ENCODE results near the gene PRR15.

Gene PRR15

DNA sequence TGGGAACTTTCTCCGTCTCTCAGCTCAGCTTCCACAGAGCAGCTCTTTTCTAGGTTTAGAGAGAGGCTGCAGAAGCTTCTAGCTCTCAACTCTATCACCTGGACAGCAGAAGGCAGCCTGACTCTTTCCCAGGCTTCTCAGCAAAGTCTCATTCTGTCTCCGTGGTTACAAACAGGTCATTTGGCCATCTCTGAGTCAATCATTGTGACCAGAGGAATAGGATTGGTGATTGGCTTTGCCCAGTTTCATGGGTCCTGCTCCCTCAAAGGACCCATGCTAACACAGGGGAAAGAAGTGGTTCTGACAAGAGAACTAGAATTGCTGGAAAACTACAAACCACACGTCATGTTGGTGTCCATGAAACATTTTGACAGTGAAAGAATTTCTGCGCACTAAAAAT lies 43.6 kb downstream of the PRR15 start:
- no peak overlapping the region for H3K4me3 ChIP-seq (ENCODE audit: insufficient read depth, low read depth, low read length)
- no peaks in the 10 kb centered on the region for H3K36me3 ChIP-seq (ENCODE audit: control insufficient read depth, insufficient read depth, low read length)
- H3K27me3 ChIP-seq (ENCODE audit: control insufficient read depth, insufficient read depth, low read length, poor library complexity, severe bottlenecking) = no peaks in the 10 kb centered on the region
- H3K4me1 ChIP-seq (ENCODE audit: control insufficient read depth, insufficient read depth, low read length) = no peaks in the 10 kb centered on the region
- no peaks in the 10 kb centered on the region for H3K9me3 ChIP-seq (ENCODE audit: control insufficient read depth, low read length)
- H3K27ac ChIP-seq (ENCODE audit: insufficient read depth, low read depth, low read length, poor library complexity, severe bottlenecking) = no peak overlapping the region
- WGBS, 2 experiments = 94 to 95% methylated on average over 4 of the region's 4 CpGs

DNA sequence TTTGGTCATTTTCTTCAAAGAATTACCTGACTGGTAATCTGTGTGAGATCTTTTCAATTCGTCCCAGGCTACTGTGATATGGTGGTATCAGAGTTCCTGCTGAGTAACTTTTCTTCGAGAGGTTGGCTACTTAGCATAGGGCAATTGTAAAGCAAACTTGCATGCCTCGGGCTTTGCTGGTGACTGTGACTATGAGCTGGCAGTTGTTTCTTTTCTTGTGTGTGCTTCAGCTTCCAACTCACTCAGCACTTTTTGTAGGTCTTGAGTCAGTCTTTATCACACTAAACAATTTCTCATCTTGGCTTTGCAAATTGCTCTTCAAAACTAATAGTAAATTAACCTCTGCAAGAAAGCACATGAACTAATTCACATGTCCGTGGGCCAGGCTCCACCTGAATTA lies 44.3 kb downstream of the PRR15 start:
- WGBS, 2 experiments = 48 to 57% methylated on average over 3 to 4 of the region's 4 CpGs
- Histone ChIP-seq H3K27ac (ENCODE audit: insufficient read depth, low read depth, low read length, poor library complexity, severe bottlenecking) (no peak overlapping the region), H3K4me1 (ENCODE audit: control insufficient read depth, insufficient read depth, low read length) (no peaks in the 10 kb centered on the region), H3K27me3 (ENCODE audit: control insufficient read depth, insufficient read depth, low read length, poor library complexity, severe bottlenecking) (no peaks in the 10 kb centered on the region), H3K36me3 (ENCODE audit: control insufficient read depth, insufficient read depth, low read length) (no peaks in the 10 kb centered on the region), H3K9me3 (ENCODE audit: control insufficient read depth, low read length) (no peaks in the 10 kb centered on the region), H3K4me3 (ENCODE audit: insufficient read depth, low read depth, low read length) (no peak overlapping the region)

DNA sequence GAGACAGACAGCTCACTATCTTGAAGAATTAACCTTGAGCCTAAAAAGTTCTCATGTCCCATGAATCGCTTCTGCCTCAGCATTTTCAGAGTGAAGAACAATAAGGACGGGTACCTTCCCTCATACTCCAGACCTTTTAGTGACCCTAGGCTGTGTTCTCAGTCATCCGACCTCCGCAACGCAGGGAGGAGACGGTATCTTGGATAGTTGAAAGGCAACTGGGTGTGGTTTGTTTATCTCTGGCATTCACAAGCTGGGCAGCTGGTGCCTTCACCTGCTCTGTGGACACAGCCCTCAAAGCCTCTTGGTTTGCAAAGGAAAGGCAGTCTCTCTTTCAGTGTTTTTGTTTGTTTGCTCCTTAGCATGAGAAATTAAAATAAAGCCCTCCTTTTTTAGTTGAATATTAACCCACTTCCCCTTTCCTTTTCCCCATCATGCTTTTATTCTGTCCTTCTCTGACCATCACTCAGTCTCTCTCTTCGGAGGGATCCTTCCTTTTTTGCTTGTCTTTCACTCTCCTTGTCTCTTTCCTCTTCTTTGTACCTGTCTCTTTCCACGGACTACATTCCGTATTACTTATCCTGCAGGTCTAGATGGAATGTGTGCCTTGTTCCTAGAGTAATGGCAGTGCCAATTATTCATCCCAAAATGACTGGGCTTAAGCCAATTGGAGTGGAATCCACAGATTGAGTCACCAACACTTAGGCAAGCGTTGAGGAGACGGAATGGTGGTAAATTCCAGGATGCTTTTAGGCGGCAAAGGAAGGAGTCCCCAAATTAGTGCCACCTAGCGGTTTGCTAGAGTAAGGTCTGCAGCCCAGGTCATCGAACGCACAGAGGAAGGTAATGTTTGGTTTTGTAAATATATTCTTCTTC lies 45.8 kb downstream of the PRR15 start:
- Histone ChIP-seq H3K4me1 (ENCODE audit: control insufficient read depth, insufficient read depth, low read length) (no peaks in the 10 kb centered on the region), H3K27me3 (ENCODE audit: control insufficient read depth, insufficient read depth, low read length, poor library complexity, severe bottlenecking) (no peaks in the 10 kb centered on the region), H3K9me3 (ENCODE audit: control insufficient read depth, low read length) (no peaks in the 10 kb centered on the region), H3K36me3 (ENCODE audit: control insufficient read depth, insufficient read depth, low read length) (no peaks in the 10 kb centered on the region), H3K4me3 (ENCODE audit: insufficient read depth, low read depth, low read length) (no peak overlapping the region), H3K27ac (ENCODE audit: insufficient read depth, low read depth, low read length, poor library complexity, severe bottlenecking) (no peak overlapping the region)
- 73 to 77% methylated on average over 15 of the region's 15 CpGs for WGBS, 2 experiments

DNA sequence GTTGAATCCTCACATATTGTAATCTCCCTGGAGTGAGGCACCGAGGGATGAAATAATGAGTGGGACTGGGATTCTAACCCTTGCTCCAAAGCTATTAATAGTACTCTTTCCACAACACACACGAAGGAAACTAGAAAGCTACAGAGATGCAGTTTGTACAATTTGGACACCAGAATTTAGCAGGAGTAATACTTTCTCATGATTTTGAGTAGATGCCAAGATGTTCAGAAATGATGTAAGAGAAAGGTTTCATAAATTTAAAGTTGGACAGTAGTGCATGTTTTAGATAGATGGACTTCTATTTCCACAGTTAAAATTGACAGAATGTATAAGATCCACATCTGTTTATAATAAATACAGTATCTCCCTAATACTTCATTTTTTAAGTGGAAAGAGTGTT lies 46.5 kb downstream of the PRR15 start:
- 67 to 83% methylated on average over 2 of the region's 2 CpGs for WGBS, 2 experiments
- no peaks in the 10 kb centered on the region for H3K4me1 ChIP-seq (ENCODE audit: control insufficient read depth, insufficient read depth, low read length)
- H3K27ac ChIP-seq (ENCODE audit: insufficient read depth, low read depth, low read length, poor library complexity, severe bottlenecking) = no peak overlapping the region
- H3K4me3 ChIP-seq (ENCODE audit: insufficient read depth, low read depth, low read length) = no peak overlapping the region
- H3K9me3 ChIP-seq (ENCODE audit: control insufficient read depth, low read length) = no peaks in the 10 kb centered on the region
- no peaks in the 10 kb centered on the region for H3K36me3 ChIP-seq (ENCODE audit: control insufficient read depth, insufficient read depth, low read length)
- H3K27me3 ChIP-seq (ENCODE audit: control insufficient read depth, insufficient read depth, low read length, poor library complexity, severe bottlenecking) = no peaks in the 10 kb centered on the region

DNA sequence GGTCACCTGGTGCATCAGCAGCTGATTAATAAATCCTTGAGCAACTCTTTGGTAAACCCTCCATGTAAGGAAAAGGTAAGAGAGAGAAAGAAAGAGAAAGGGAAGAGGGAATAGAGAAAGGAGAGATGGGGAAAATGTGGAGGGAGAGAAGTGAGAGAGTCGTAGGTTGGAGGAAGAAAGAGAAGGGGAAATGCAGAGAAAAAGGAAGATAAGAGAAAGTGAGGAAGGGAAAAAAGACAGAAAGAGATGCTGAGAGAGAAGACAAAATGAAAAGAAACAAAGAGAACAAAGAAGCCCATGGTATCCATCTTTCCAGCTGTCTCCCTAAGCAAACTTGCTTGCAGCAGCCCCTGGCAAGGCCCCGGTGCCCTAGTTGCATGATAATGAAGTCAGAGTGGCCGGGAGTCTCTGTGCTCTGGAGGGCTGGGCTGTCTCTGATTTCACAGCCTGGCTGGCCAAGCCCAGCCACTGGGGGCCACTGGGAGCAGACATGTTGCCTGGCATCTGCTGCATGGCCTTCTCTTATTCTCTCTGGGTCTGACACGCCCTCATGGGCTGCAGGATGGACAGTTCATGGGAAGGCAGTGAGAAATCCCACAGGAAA lies 48.4 kb downstream of the PRR15 start:
- 55 to 57% methylated on average over 4 of the region's 4 CpGs for WGBS, 2 experiments
- Histone ChIP-seq H3K4me1 (ENCODE audit: control insufficient read depth, insufficient read depth, low read length) (no peaks in the 10 kb centered on the region), H3K4me3 (ENCODE audit: insufficient read depth, low read depth, low read length) (no peak overlapping the region)

DNA sequence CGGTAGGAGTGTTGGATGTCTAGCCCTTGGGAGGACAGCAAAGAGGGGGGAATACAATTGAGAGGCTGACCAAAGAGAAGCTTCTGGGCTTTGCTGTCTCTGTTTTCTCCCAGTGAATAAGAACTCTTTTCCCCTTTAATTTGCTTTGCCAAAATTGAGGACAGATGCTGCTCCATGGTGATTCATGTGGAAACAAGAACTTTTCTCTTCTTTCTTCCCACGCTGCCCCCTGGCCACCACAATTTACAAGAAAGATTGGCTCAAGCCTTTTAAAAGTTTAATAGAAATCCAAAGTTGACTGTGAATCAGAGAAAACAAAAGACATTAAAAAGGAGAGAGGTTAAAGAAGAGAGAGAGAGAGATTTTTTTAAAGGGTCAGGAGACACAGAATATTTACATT lies 49.0 kb downstream of the PRR15 start:
- Histone ChIP-seq H3K27ac (ENCODE audit: insufficient read depth, low read depth, low read length, poor library complexity, severe bottlenecking) (no peak overlapping the region), H3K36me3 (ENCODE audit: control insufficient read depth, insufficient read depth, low read length) (no peaks in the 10 kb centered on the region), H3K4me1 (ENCODE audit: control insufficient read depth, insufficient read depth, low read length) (no peaks in the 10 kb centered on the region), H3K4me3 (ENCODE audit: insufficient read depth, low read depth, low read length) (no peak overlapping the region), H3K27me3 (ENCODE audit: control insufficient read depth, insufficient read depth, low read length, poor library complexity, severe bottlenecking) (no peaks in the 10 kb centered on the region), H3K9me3 (ENCODE audit: control insufficient read depth, low read length) (no peaks in the 10 kb centered on the region)
- WGBS, 2 experiments = 91 to 98% methylated on average over 2 of the region's 2 CpGs

More for the DNA sequence above, 48.4 kb downstream of the PRR15 start:
- H3K27ac ChIP-seq (ENCODE audit: insufficient read depth, low read depth, low read length, poor library complexity, severe bottlenecking) = no peak overlapping the region
- no peaks in the 10 kb centered on the region for H3K9me3 ChIP-seq (ENCODE audit: control insufficient read depth, low read length)
- no peaks in the 10 kb centered on the region for H3K36me3 ChIP-seq (ENCODE audit: control insufficient read depth, insufficient read depth, low read length)
- no peaks in the 10 kb centered on the region for H3K27me3 ChIP-seq (ENCODE audit: control insufficient read depth, insufficient read depth, low read length, poor library complexity, severe bottlenecking)

DNA sequence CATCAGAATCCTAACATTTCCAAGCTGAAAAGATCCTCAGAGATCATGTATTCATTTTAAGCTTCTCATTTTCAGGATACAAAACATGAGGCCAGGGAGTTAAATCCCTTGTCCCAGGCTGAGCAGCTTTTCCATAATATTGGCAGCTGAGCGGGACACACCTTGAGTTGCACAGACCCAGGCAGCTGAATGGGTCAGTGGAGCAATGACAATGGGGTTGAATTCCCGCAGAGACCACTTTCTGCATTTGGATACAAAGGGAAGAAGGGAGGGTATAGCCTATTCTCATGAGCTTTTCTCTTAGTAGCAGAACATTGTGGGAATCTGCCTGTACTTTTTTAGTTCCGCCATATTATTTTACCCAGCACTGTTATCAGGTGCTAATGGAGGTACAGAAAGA lies 49.5 kb downstream of the PRR15 start:
- H3K9me3 ChIP-seq (ENCODE audit: control insufficient read depth, low read length) = no peaks in the 10 kb centered on the region
- no peak overlapping the region for H3K4me3 ChIP-seq (ENCODE audit: insufficient read depth, low read depth, low read length)
- H3K4me1 ChIP-seq (ENCODE audit: control insufficient read depth, insufficient read depth, low read length) = no peaks in the 10 kb centered on the region
- H3K36me3 ChIP-seq (ENCODE audit: control insufficient read depth, insufficient read depth, low read length) = no peaks in the 10 kb centered on the region
- H3K27me3 ChIP-seq (ENCODE audit: control insufficient read depth, insufficient read depth, low read length, poor library complexity, severe bottlenecking) = no peaks in the 10 kb centered on the region
- WGBS, 2 experiments = 75% methylated on average over 3 of the region's 3 CpGs
- H3K27ac ChIP-seq (ENCODE audit: insufficient read depth, low read depth, low read length, poor library complexity, severe bottlenecking) = no peak overlapping the region

DNA sequence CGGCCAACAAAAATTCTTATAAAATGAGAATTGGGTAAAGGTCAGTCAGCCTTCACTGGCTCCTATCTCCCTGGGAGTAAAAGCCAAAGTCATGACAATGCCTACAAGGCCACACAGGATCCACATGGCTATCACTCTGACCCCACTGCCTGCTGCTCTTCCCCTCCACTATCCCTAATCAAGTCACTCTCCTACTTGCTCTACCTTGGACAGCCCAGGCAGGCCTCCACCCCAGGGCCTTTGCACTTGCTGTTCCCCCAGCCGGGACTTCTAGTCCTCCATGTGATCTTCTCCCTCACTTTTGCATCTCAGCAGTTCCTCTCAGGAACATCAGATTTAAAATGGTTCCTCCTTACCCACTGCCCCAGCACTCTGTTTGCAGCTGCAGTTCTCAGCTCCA lies 50.6 kb downstream of the PRR15 start:
- H3K4me3 ChIP-seq (ENCODE audit: insufficient read depth, low read depth, low read length) = no peak overlapping the region
- no peak overlapping the region for H3K27ac ChIP-seq (ENCODE audit: insufficient read depth, low read depth, low read length, poor library complexity, severe bottlenecking)
- H3K27me3 ChIP-seq (ENCODE audit: control insufficient read depth, insufficient read depth, low read length, poor library complexity, severe bottlenecking) = no peaks in the 10 kb centered on the region
- no peaks in the 10 kb centered on the region for H3K9me3 ChIP-seq (ENCODE audit: control insufficient read depth, low read length)
- WGBS, 2 experiments = 95 to 96% methylated on average over 2 of the region's 2 CpGs
- no peaks in the 10 kb centered on the region for H3K4me1 ChIP-seq (ENCODE audit: control insufficient read depth, insufficient read depth, low read length)
- H3K36me3 ChIP-seq (ENCODE audit: control insufficient read depth, insufficient read depth, low read length) = no peaks in the 10 kb centered on the region
